ENCODE data around the gene SH3GLB1. TPM values are rescaled to one million over a fixed set of nuclear protein-coding genes. Genes with fewer than 3 reads are reported as not detected.

Gene SH3GLB1
- total and polyA plus RNA-seq, 2 donors (not counting 1 experiment from before 2014, with no cell fraction given), result 13.2 to 57.3 TPM

- Mint-ChIP-seq H3K27me3 (no peaks in the 10 kb centered on the region), H3K4me3 (peak overlapping the region; percentile 98), H3K9me3 (ENCODE audit: insufficient read depth) (no peaks in the 10 kb centered on the region), H3K27ac (peak overlapping the region; percentile 51), H3K4me1 (peaks cover 50% of the 10 kb centered on the region)
- TF ChIP-seq EZH2 (IDR thresholded peaks at IDR 0.05; ENCODE audit: borderline replicate concordance, insufficient read depth, low read depth, low read length, poor library complexity, severe bottlenecking), result no peak
- TF ChIP-seq, protein P1, sequence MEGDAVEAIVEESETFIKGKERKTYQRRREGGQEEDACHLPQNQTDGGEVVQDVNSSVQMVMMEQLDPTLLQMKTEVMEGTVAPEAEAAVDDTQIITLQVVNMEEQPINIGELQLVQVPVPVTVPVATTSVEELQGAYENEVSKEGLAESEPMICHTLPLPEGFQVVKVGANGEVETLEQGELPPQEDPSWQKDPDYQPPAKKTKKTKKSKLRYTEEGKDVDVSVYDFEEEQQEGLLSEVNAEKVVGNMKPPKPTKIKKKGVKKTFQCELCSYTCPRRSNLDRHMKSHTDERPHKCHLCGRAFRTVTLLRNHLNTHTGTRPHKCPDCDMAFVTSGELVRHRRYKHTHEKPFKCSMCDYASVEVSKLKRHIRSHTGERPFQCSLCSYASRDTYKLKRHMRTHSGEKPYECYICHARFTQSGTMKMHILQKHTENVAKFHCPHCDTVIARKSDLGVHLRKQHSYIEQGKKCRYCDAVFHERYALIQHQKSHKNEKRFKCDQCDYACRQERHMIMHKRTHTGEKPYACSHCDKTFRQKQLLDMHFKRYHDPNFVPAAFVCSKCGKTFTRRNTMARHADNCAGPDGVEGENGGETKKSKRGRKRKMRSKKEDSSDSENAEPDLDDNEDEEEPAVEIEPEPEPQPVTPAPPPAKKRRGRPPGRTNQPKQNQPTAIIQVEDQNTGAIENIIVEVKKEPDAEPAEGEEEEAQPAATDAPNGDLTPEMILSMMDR (IDR thresholded peaks at IDR 0.05), result no peak
- Histone ChIP-seq H3K79me2 (ENCODE audit: control insufficient read depth, insufficient read depth, low read length) (peaks cover 62% of the 10 kb centered on the region), H3K27ac (ENCODE audit: low read length in 2 of 2) (peak overlapping the region; percentile 78 to 93), H3K9ac (ENCODE audit: low read length) (peak overlapping the region; percentile 78), H3K27me3 (replicated peaks in 1 of 4; ENCODE audit: control extremely low read depth in 1 of 4, control insufficient read depth in 3 of 4, insufficient read depth in 4 of 4, low read length in 3 of 4) (no peaks in the 10 kb centered on the region), H3K9me3 (ENCODE audit: control extremely low read depth in 1 of 3, control insufficient read depth in 2 of 3, insufficient read depth in 1 of 3, low read length in 2 of 3) (no peaks in the 10 kb centered on the region), H4K20me1 (ENCODE audit: control insufficient read depth, insufficient read depth, low read length, poor library complexity, severe bottlenecking) (peaks cover 36% of the 10 kb centered on the region), H3K36me3 (replicated peaks in 1 of 2; ENCODE audit: control extremely low read depth in 1 of 2, control insufficient read depth in 1 of 2, extremely low read depth in 1 of 2, insufficient read depth in 2 of 2, low read length in 1 of 2) (no peaks in the 10 kb centered on the region), H3K4me1 (ENCODE audit: control insufficient read depth in 2 of 2, insufficient read depth in 2 of 2, low read length in 2 of 2) (peaks cover 24 to 30% of the 10 kb centered on the region in 2 donors), H3K4me3 (ENCODE audit: control extremely low read depth in 1 of 5, extremely low read depth in 1 of 5, insufficient read depth in 1 of 5, low read depth in 2 of 5, low read length in 4 of 5) (peak overlapping the region; percentile 67 to 90 (median 80)), H2AFZ (ENCODE audit: insufficient read depth, low read depth, low read length, poor library complexity, severe bottlenecking) (peak overlapping the region; percentile 89), H3K4me2 (replicated peaks; ENCODE audit: low read depth, low read length, poor library complexity, severe bottlenecking) (peak overlapping the region; percentile 85)
- DNase-seq, result no peak
- ATAC-seq (ENCODE audit: low read depth), result no peak
- POLR2A ChIA-PET, result no interaction called here
- no CpG with 5 or more reads among the region's 2 CpGs for WGBS (ENCODE audit: insufficient coverage)
- CTCF ChIA-PET, result interaction anchor here (1.2 to 1.8 kb wide), 5 partner anchors 9 to 327 kb away, joined by 4 to 7 read pairs (median 4); no protein-coding TSS in a partner anchor
- intact Hi-C loops (cut with micrococcal nuclease), result loop anchor here (10.0 kb wide), 2 partner anchors 349 to 379 kb away; no protein-coding TSS in a partner anchor
These were observed 1.8 kb downstream of the SH3GLB1 start for GRCh38 chr1:86706018-86706635.

- no peak overlapping the region for H3K9ac ChIP-seq (ENCODE audit: low read length)
- H3K79me2 ChIP-seq (ENCODE audit: control insufficient read depth, insufficient read depth, low read length), result peaks cover 88% of the 10 kb centered on the region
- DNase-seq, result no peak
- ChIA-PET CTCF (interaction anchor here (1.4 kb wide), 1 partner anchor 209 kb away, joined by 3 read pairs; no protein-coding TSS in a partner anchor), POLR2A (no interaction called here)
- peaks cover 47% of the 10 kb centered on the region for H3K4me1 Mint-ChIP-seq
- intact Hi-C loops (cut with micrococcal nuclease), result loop anchor here (10.0 kb wide), 2 partner anchors 346 to 376 kb away; no protein-coding TSS in a partner anchor
- H3K4me1 ChIP-seq (ENCODE audit: control insufficient read depth in 2 of 2, insufficient read depth in 2 of 2, low read length in 2 of 2), result peaks cover 17 to 29% of the 10 kb centered on the region in 2 donors
- no peak overlapping the region for H2AFZ ChIP-seq (ENCODE audit: insufficient read depth, low read depth, low read length, poor library complexity, severe bottlenecking)
- WGBS (ENCODE audit: insufficient coverage), result no CpG with 5 or more reads among the region's 1 CpG
- TF ChIP-seq, protein P1 (IDR thresholded peaks at IDR 0.05), result no peak
- TF ChIP-seq EZH2 (IDR thresholded peaks at IDR 0.05; ENCODE audit: borderline replicate concordance, insufficient read depth, low read depth, low read length, poor library complexity, severe bottlenecking), result no peak
- no peak overlapping the region for H3K27ac ChIP-seq (ENCODE audit: low read length in 2 of 2)
- no peaks in the 10 kb centered on the region for H3K9me3 ChIP-seq (ENCODE audit: control extremely low read depth in 1 of 3, control insufficient read depth in 2 of 3, insufficient read depth in 1 of 3, low read length in 2 of 3)
- H3K27ac Mint-ChIP-seq, result no peak overlapping the region
- H3K36me3 ChIP-seq (replicated peaks in 1 of 2; ENCODE audit: control extremely low read depth in 1 of 2, control insufficient read depth in 1 of 2, extremely low read depth in 1 of 2, insufficient read depth in 2 of 2, low read length in 1 of 2), result peaks cover 0 to 4% of the 10 kb centered on the region in 2 experiments
- no peak overlapping the region for H3K4me2 ChIP-seq (replicated peaks; ENCODE audit: low read depth, low read length, poor library complexity, severe bottlenecking)
- H3K4me3 ChIP-seq (ENCODE audit: control extremely low read depth in 1 of 5, extremely low read depth in 1 of 5, insufficient read depth in 1 of 5, low read depth in 2 of 5, low read length in 4 of 5), result no peak overlapping the region
- H3K27me3 ChIP-seq (replicated peaks in 1 of 4; ENCODE audit: control extremely low read depth in 1 of 4, control insufficient read depth in 3 of 4, insufficient read depth in 4 of 4, low read length in 3 of 4), result no peaks in the 10 kb centered on the region
- H3K4me3 Mint-ChIP-seq, result no peak overlapping the region
- H3K27me3 Mint-ChIP-seq, result no peaks in the 10 kb centered on the region
- no peak for ATAC-seq (ENCODE audit: low read depth)
- H4K20me1 ChIP-seq (ENCODE audit: control insufficient read depth, insufficient read depth, low read length, poor library complexity, severe bottlenecking), result peaks cover 56% of the 10 kb centered on the region
- no peaks in the 10 kb centered on the region for H3K9me3 Mint-ChIP-seq (ENCODE audit: insufficient read depth)
These were observed 4.5 kb downstream of the SH3GLB1 start for GRCh38 chr1:86708920-86709319.
